Measurements from ENCODE around the gene GTPBP4. TPM values are rescaled to one million over a fixed set of nuclear protein-coding genes. Genes with fewer than 3 reads are reported as not detected.

The GTPBP4 gene
- total RNA-seq, 1 experiment from 2014 or later: 97.4 TPM

DNA sequence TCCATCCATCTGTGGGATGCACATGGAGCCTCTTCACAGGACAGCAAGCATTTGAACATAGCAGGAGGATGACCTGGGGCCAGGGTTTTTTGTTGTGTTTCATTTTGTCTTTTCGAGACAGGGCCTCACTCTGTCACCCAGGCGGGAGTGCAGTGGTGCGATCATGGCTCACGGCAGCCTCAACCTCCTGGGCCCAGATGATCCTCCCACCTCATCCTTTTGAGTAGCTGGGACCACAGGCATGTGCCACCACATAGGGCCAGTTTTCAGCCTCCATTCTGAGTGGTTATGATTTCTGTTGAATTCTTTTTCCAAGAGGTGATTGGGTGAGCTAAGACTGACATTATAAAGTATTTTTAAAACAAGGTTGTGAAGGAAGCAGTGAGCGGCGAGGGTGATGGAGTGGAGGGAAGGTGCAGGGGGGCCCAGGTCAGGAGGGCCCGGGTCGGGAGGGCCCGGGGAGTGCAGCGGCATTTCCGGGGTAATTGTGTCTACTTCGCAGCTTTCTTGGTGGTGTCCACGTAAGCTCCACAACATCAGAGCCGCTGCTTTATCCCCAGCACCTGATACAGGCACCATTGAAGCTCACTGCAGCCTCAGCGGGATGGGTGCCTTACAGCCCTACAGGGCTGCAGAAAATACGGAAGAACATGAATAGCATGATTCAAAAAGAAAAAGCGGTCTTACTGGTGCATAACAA is 44.8 kb upstream of the GTPBP4 start (continued):
- TF ChIP-seq TCF7 (CRISPR knock-in tag; IDR thresholded peaks at IDR 0.05; ENCODE audit: low read depth) (no peak), ATF1 (CRISPR knock-in tag; IDR thresholded peaks at IDR 0.05) (no peak), CREM (CRISPR knock-in tag; IDR thresholded peaks at IDR 0.05) (no peak), NR2C2 (CRISPR knock-in tag; IDR thresholded peaks at IDR 0.05) (no peak), ELF4 (CRISPR knock-in tag; IDR thresholded peaks at IDR 0.05; ENCODE audit: low read depth) (no peak)
- TF ChIP-seq, protein P1, sequence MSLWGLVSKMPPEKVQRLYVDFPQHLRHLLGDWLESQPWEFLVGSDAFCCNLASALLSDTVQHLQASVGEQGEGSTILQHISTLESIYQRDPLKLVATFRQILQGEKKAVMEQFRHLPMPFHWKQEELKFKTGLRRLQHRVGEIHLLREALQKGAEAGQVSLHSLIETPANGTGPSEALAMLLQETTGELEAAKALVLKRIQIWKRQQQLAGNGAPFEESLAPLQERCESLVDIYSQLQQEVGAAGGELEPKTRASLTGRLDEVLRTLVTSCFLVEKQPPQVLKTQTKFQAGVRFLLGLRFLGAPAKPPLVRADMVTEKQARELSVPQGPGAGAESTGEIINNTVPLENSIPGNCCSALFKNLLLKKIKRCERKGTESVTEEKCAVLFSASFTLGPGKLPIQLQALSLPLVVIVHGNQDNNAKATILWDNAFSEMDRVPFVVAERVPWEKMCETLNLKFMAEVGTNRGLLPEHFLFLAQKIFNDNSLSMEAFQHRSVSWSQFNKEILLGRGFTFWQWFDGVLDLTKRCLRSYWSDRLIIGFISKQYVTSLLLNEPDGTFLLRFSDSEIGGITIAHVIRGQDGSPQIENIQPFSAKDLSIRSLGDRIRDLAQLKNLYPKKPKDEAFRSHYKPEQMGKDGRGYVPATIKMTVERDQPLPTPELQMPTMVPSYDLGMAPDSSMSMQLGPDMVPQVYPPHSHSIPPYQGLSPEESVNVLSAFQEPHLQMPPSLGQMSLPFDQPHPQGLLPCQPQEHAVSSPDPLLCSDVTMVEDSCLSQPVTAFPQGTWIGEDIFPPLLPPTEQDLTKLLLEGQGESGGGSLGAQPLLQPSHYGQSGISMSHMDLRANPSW (CRISPR knock-in tag; conservative IDR thresholded peaks at IDR 0.05; ENCODE audit: low read depth): no peak
- TF ChIP-seq, protein P2, sequence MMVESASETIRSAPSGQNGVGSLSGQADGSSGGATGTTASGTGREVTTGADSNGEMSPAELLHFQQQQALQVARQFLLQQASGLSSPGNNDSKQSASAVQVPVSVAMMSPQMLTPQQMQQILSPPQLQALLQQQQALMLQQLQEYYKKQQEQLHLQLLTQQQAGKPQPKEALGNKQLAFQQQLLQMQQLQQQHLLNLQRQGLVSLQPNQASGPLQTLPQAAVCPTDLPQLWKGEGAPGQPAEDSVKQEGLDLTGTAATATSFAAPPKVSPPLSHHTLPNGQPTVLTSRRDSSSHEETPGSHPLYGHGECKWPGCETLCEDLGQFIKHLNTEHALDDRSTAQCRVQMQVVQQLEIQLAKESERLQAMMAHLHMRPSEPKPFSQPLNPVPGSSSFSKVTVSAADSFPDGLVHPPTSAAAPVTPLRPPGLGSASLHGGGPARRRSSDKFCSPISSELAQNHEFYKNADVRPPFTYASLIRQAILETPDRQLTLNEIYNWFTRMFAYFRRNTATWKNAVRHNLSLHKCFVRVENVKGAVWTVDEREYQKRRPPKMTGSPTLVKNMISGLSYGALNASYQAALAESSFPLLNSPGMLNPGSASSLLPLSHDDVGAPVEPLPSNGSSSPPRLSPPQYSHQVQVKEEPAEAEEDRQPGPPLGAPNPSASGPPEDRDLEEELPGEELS (CRISPR knock-in tag; IDR thresholded peaks at IDR 0.05): no peak
- TF ChIP-seq, protein P3, sequence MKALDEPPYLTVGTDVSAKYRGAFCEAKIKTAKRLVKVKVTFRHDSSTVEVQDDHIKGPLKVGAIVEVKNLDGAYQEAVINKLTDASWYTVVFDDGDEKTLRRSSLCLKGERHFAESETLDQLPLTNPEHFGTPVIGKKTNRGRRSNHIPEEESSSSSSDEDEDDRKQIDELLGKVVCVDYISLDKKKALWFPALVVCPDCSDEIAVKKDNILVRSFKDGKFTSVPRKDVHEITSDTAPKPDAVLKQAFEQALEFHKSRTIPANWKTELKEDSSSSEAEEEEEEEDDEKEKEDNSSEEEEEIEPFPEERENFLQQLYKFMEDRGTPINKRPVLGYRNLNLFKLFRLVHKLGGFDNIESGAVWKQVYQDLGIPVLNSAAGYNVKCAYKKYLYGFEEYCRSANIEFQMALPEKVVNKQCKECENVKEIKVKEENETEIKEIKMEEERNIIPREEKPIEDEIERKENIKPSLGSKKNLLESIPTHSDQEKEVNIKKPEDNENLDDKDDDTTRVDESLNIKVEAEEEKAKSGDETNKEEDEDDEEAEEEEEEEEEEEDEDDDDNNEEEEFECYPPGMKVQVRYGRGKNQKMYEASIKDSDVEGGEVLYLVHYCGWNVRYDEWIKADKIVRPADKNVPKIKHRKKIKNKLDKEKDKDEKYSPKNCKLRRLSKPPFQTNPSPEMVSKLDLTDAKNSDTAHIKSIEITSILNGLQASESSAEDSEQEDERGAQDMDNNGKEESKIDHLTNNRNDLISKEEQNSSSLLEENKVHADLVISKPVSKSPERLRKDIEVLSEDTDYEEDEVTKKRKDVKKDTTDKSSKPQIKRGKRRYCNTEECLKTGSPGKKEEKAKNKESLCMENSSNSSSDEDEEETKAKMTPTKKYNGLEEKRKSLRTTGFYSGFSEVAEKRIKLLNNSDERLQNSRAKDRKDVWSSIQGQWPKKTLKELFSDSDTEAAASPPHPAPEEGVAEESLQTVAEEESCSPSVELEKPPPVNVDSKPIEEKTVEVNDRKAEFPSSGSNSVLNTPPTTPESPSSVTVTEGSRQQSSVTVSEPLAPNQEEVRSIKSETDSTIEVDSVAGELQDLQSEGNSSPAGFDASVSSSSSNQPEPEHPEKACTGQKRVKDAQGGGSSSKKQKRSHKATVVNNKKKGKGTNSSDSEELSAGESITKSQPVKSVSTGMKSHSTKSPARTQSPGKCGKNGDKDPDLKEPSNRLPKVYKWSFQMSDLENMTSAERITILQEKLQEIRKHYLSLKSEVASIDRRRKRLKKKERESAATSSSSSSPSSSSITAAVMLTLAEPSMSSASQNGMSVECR (CRISPR knock-in tag; IDR thresholded peaks at IDR 0.05; ENCODE audit: borderline replicate concordance): no peak
- TF ChIP-seq, protein P4, sequence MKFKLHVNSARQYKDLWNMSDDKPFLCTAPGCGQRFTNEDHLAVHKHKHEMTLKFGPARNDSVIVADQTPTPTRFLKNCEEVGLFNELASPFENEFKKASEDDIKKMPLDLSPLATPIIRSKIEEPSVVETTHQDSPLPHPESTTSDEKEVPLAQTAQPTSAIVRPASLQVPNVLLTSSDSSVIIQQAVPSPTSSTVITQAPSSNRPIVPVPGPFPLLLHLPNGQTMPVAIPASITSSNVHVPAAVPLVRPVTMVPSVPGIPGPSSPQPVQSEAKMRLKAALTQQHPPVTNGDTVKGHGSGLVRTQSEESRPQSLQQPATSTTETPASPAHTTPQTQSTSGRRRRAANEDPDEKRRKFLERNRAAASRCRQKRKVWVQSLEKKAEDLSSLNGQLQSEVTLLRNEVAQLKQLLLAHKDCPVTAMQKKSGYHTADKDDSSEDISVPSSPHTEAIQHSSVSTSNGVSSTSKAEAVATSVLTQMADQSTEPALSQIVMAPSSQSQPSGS (CRISPR knock-in tag; IDR thresholded peaks at IDR 0.05; ENCODE audit: borderline replicate concordance, low read depth): no peak
- TF ChIP-seq, protein P5, sequence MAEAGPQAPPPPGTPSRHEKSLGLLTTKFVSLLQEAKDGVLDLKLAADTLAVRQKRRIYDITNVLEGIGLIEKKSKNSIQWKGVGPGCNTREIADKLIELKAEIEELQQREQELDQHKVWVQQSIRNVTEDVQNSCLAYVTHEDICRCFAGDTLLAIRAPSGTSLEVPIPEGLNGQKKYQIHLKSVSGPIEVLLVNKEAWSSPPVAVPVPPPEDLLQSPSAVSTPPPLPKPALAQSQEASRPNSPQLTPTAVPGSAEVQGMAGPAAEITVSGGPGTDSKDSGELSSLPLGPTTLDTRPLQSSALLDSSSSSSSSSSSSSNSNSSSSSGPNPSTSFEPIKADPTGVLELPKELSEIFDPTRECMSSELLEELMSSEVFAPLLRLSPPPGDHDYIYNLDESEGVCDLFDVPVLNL (CRISPR knock-in tag; IDR thresholded peaks at IDR 0.05; ENCODE audit: borderline replicate concordance, low read depth): no peak

DNA sequence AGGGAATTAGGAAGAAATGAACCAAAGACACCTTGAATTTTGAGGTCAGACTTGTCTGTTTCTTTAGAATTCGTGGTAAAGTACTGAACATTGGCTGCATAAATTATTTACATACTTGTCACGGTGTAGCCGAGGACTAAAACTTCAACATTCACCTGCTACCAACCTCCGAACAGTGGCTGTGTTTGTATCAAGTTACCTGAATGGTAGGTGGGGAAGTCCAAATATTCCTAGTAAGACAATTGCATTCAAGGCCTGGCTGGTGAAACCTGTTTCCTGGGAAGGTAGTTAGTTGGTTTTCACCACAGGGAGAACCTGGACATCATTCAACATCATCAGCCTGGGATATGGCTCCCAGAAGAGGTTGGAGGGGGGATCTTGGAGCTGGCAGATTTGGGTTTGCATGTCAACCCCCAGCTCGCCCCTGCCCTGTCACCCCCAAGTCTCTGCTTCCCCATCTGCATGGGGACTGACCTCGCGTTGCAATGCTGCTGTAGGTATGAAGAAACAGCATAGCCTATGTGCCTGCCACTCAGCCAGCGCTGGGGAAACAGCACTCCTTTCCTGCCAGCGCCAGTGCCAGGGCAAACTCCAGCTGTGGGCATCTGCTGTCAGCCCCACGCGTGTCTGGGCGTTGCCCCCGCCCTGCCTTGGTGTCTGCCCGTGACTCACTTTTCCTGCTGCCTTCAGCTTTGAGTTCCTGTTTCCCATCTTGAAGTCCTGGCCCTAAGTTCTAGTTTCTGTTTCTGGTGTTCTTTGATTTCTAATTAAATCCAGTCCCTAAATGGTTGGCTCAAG is 44.0 kb upstream of the GTPBP4 start:
- Mint-ChIP-seq H3K4me1 (peaks cover 5% of the 10 kb centered on the region), H3K4me3 (no peak overlapping the region), H3K36me3 (no peaks in the 10 kb centered on the region), H3K27ac (no peak overlapping the region), H3K9me3 (no peaks in the 10 kb centered on the region), H3K27me3 (ENCODE audit: low read depth) (peaks cover 5% of the 10 kb centered on the region)
- ChIA-PET POLR2A (interaction anchor here (0.6 kb wide), 1 partner anchor 93 kb away, joined by 3 read pairs; no protein-coding TSS in a partner anchor), CTCF (interaction anchor here (0.6 kb wide), 1 partner anchor 517 kb away, joined by 3 read pairs; no protein-coding TSS in a partner anchor)
- TF ChIP-seq SMAD4 (CRISPR knock-in tag; IDR thresholded peaks at IDR 0.05) (no peak), SOX15 (CRISPR knock-in tag; IDR thresholded peaks at IDR 0.05) (no peak), FOXK1 (CRISPR knock-in tag; IDR thresholded peaks at IDR 0.05) (no peak)
- TF ChIP-seq, protein P6, sequence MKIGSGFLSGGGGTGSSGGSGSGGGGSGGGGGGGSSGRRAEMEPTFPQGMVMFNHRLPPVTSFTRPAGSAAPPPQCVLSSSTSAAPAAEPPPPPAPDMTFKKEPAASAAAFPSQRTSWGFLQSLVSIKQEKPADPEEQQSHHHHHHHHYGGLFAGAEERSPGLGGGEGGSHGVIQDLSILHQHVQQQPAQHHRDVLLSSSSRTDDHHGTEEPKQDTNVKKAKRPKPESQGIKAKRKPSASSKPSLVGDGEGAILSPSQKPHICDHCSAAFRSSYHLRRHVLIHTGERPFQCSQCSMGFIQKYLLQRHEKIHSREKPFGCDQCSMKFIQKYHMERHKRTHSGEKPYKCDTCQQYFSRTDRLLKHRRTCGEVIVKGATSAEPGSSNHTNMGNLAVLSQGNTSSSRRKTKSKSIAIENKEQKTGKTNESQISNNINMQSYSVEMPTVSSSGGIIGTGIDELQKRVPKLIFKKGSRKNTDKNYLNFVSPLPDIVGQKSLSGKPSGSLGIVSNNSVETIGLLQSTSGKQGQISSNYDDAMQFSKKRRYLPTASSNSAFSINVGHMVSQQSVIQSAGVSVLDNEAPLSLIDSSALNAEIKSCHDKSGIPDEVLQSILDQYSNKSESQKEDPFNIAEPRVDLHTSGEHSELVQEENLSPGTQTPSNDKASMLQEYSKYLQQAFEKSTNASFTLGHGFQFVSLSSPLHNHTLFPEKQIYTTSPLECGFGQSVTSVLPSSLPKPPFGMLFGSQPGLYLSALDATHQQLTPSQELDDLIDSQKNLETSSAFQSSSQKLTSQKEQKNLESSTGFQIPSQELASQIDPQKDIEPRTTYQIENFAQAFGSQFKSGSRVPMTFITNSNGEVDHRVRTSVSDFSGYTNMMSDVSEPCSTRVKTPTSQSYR (CRISPR knock-in tag; IDR thresholded peaks at IDR 0.05): no peak
- TF ChIP-seq, protein P5 (CRISPR knock-in tag; IDR thresholded peaks at IDR 0.05; ENCODE audit: borderline replicate concordance, low read depth): no peak
- TF ChIP-seq, protein P7, sequence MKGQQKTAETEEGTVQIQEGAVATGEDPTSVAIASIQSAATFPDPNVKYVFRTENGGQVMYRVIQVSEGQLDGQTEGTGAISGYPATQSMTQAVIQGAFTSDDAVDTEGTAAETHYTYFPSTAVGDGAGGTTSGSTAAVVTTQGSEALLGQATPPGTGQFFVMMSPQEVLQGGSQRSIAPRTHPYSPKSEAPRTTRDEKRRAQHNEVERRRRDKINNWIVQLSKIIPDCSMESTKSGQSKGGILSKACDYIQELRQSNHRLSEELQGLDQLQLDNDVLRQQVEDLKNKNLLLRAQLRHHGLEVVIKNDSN (CRISPR knock-in tag; IDR thresholded peaks at IDR 0.05): no peak
- DNase-seq (ENCODE audit: low spot score): no peak
- ATAC-seq: no peak

Measured in WTC11 (cell line).